Ishikawa (cell line): ENCODE results near the gene RRAGD.

Source experiments
- CEBPB ChIP-seq: IDR thresholded peaks from 2 replicates; pipeline ENCODE4 v1.6.1; 2012
- CREB1 ChIP-seq: IDR thresholded peaks from 2 replicates; pipeline ENCODE4 v1.6.1; 2012; ENCODE audit warnings: low read depth
- EGR1 ChIP-seq: IDR thresholded peaks from 2 replicates; pipeline ENCODE4 v1.6.1; 2012
- EP300 ChIP-seq: IDR thresholded peaks from 2 replicates; pipeline ENCODE4 v1.6.1; 2012; ENCODE audit warnings: borderline replicate concordance
- FOXM1 ChIP-seq: IDR thresholded peaks from 2 replicates; pipeline ENCODE4 v1.6.1; 2012; ENCODE audit warnings: low read depth, borderline replicate concordance
- NFIC ChIP-seq: IDR thresholded peaks from 2 replicates; pipeline ENCODE4 v1.6.1; 2012
- RAD21 ChIP-seq: IDR thresholded peaks from 2 replicates; pipeline ENCODE4 v1.6.1; 2012; ENCODE audit warnings: low read depth
- TAF1 ChIP-seq: IDR thresholded peaks from 2 replicates; pipeline ENCODE4 v1.6.1; 2012; ENCODE audit warnings: low read depth, mild to moderate bottlenecking
- TCF12 ChIP-seq: IDR thresholded peaks from 2 replicates; pipeline ENCODE4 v1.6.1; 2012; ENCODE audit warnings: low read depth
- TEAD4 ChIP-seq: IDR thresholded peaks from 2 replicates; pipeline ENCODE4 v1.6.1; 2012
- YY1 ChIP-seq: IDR thresholded peaks from 2 replicates; pipeline ENCODE4 v1.6.1; 2012; ENCODE audit warnings: low read depth
- ZBTB7A ChIP-seq: IDR thresholded peaks from 2 replicates; pipeline ENCODE4 v1.6.1; 2012; ENCODE audit warnings: low read depth
- TF ChIP-seq, protein P1 (sequence below): IDR thresholded peaks from 2 replicates; pipeline ENCODE4 v1.6.1; 2012
- TF ChIP-seq, protein P2 (sequence below): IDR thresholded peaks from 2 replicates; pipeline ENCODE4 v1.6.1; 2012; ENCODE audit warnings: low read depth, mild to moderate bottlenecking
- TF ChIP-seq, protein P3 (sequence below): IDR thresholded peaks from 2 replicates; pipeline ENCODE4 v1.6.1; 2012

The RRAGD gene

GRCh38 chr6:89410231-89410761 lies 1.8 kb downstream of the RRAGD start:
- TF ChIP-seq FOXM1, result no peak
- no peak for TF ChIP-seq EP300
- TF ChIP-seq TAF1, result no peak
- TF ChIP-seq YY1, result no peak
- TF ChIP-seq CREB1, result no peak
- TF ChIP-seq, protein P1, sequence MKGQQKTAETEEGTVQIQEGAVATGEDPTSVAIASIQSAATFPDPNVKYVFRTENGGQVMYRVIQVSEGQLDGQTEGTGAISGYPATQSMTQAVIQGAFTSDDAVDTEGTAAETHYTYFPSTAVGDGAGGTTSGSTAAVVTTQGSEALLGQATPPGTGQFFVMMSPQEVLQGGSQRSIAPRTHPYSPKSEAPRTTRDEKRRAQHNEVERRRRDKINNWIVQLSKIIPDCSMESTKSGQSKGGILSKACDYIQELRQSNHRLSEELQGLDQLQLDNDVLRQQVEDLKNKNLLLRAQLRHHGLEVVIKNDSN, result no peak
- TF ChIP-seq NFIC, result no peak
- TF ChIP-seq ZBTB7A, result no peak

GRCh38 chr6:89409461-89410035 lies 2.5 kb downstream of the RRAGD start:
- TF ChIP-seq FOXM1, result no peak
- TF ChIP-seq TCF12, result no peak
- TF ChIP-seq CREB1, result no peak
- TF ChIP-seq, protein P1, result no peak
- TF ChIP-seq ZBTB7A, result no peak
- TF ChIP-seq RAD21, result no peak
- no peak for TF ChIP-seq TAF1
- TF ChIP-seq EP300, result no peak
- TF ChIP-seq EGR1, result no peak
- TF ChIP-seq, protein P2, sequence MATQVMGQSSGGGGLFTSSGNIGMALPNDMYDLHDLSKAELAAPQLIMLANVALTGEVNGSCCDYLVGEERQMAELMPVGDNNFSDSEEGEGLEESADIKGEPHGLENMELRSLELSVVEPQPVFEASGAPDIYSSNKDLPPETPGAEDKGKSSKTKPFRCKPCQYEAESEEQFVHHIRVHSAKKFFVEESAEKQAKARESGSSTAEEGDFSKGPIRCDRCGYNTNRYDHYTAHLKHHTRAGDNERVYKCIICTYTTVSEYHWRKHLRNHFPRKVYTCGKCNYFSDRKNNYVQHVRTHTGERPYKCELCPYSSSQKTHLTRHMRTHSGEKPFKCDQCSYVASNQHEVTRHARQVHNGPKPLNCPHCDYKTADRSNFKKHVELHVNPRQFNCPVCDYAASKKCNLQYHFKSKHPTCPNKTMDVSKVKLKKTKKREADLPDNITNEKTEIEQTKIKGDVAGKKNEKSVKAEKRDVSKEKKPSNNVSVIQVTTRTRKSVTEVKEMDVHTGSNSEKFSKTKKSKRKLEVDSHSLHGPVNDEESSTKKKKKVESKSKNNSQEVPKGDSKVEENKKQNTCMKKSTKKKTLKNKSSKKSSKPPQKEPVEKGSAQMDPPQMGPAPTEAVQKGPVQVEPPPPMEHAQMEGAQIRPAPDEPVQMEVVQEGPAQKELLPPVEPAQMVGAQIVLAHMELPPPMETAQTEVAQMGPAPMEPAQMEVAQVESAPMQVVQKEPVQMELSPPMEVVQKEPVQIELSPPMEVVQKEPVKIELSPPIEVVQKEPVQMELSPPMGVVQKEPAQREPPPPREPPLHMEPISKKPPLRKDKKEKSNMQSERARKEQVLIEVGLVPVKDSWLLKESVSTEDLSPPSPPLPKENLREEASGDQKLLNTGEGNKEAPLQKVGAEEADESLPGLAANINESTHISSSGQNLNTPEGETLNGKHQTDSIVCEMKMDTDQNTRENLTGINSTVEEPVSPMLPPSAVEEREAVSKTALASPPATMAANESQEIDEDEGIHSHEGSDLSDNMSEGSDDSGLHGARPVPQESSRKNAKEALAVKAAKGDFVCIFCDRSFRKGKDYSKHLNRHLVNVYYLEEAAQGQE, result no peak
- no peak for TF ChIP-seq CEBPB
- no peak for TF ChIP-seq YY1
- no peak for TF ChIP-seq TEAD4
- TF ChIP-seq, protein P3, sequence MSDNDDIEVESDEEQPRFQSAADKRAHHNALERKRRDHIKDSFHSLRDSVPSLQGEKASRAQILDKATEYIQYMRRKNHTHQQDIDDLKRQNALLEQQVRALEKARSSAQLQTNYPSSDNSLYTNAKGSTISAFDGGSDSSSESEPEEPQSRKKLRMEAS, result no peak
- no peak for TF ChIP-seq NFIC

DNA sequence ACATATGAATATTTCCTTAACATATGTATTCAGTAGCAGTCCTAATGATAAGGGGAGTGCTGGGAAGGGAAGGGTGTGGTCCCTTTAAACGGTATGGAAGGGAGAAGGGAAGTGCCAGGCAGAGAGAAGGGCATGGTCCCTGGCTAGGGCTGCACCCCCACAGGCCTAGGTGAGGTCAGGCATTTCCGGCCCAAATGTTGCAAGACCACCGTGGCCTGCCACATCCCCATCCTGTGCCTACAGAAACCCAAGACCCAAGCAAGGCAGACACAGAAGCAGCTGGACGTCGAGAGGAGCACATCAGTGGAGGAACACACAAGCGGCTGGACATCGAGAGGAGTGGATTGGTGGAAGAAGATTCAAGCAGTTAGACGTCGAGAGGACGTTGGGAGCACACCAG lies 5.9 kb downstream of the RRAGD start:
- TF ChIP-seq TEAD4, result no peak
- TF ChIP-seq EP300, result no peak
- TF ChIP-seq, protein P2, result no peak
- no peak for TF ChIP-seq ZBTB7A
- no peak for TF ChIP-seq TAF1
- no peak for TF ChIP-seq NFIC
- no peak for TF ChIP-seq CEBPB
- no peak for TF ChIP-seq RAD21
- TF ChIP-seq, protein P3, result no peak
- TF ChIP-seq YY1, result no peak
- TF ChIP-seq EGR1, result no peak
- TF ChIP-seq, protein P1, result no peak
- TF ChIP-seq TCF12, result no peak
- TF ChIP-seq CREB1, result no peak
- TF ChIP-seq FOXM1, result no peak

DNA sequence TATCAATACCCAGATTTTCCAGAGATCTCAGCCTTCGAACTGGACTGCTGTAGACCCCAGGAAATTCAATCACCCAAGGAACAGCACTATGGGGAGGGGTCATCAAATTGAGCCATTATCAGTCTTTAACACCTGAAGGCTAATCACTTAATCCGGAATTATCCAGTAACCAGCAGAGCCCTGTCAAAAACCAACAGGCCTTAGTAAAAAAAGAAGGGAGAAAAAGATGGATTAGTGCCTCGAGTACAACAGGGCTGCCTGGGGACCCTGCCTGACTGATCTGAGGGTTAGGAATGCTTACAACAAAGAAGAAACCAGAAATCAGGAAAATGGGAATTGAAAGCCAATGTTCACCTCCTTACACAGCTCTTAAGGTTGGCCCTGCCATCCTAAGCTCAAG lies 7.6 kb downstream of the RRAGD start:
- TF ChIP-seq NFIC, result no peak
- TF ChIP-seq FOXM1, result no peak
- TF ChIP-seq, protein P3, result no peak
- TF ChIP-seq, protein P1, result no peak
- TF ChIP-seq TCF12, result no peak
- TF ChIP-seq ZBTB7A, result no peak
- TF ChIP-seq YY1, result no peak
- TF ChIP-seq EGR1, result no peak
- no peak for TF ChIP-seq EP300
- TF ChIP-seq TEAD4, result no peak
- no peak for TF ChIP-seq CREB1
- TF ChIP-seq TAF1, result no peak
- TF ChIP-seq, protein P2, result no peak
- no peak for TF ChIP-seq CEBPB
